NCI-H2227 (cell line): ENCODE data around the gene SETD3.

Experiments used
- DNase-seq: peaks from one replicate; lab custom pipeline; 2025; ENCODE audit not compliant: unreplicated experiment; lab: John Stamatoyannopoulos, UW

SETD3 gene

GRCh38 chr14:99425272-99425681 is 55.4 kb downstream of the SETD3 start:
- DNase-seq = peak; percentile 42

- DNase-seq = no peak
Observed at GRCh38 chr14:99424306-99424877, 56.3 kb downstream of the SETD3 start.

DNA sequence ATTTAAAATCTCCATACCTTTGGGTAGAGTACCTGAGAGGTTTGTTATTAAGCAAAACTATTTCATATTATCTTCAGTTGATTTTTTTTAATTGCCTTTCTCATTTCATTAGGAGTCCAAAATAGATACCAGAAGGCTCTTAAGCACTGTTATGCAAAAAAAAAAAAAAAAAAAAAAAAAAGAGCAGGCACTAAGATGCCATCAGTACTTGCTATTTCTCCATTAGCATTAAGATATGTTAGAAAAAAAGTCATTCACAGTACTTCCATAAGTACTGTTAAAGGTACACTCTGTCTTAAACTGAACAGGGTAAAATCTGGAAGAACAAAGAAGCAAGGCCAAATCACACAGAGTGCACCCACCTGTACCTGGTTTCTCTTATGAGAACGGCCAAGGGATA is 57.2 kb downstream of the SETD3 start:
- DNase-seq = no peak

DNA sequence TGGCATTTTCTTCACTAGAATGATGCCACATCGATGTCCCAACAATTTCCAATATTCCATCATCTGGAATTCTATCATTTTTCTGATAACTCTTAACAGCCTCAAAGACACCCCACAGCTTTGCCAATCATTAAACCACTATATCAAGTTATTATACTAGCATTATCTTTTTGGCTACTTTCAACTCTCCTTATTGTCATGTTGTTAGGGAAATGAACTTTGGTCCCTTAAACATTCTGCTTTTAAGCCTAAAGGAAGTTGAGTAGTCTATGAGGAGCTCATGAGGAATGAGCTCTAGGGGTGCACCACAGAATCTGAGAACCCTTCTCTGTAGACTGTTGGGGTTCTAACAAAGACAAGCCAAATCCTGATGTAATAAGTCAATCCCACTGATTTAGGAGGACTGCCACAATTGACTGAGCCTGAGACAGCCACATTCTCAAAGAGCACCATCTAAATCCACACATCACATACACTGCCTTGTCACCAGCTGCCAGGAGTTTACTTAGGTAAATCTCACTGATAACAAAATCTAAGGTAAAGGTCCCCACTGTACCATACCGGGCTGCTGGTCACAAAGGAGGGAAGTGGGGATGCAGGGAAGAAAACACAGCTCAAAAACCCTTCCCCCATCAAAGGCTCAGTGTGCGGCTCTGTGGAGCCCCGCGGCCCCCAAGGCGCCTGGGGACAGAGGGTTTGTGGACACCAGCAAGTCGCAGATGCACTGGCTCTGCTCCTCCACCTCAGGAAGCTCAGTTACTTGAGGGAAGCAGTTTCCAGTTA is 58.2 kb downstream of the SETD3 start:
- no peak for DNase-seq

- no peak for DNase-seq
Observed at GRCh38 chr14:99420711-99421110, 59.9 kb downstream of the SETD3 start.

- DNase-seq = no peak
Observed at GRCh38 chr14:99419905-99420304, 60.8 kb downstream of the SETD3 start.

DNA sequence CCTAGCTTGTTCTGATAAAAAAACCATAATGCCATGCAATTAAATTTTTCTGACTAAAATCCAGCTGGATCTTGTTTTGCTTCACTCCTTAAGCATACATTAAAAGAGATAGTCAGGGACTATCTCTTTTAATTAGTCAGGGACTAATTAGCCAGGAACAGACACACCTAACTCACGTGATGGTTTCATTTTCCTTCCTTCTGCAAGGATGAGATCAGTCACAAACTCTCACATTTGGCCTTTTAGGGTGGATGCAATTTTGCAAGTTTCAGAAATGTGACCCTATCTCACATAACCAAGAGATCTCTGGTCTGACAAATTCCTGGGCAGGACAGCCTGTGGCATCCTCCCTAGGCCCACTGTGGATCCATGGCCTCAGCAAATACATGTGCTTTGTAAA is 62.4 kb downstream of the SETD3 start:
- DNase-seq = no peak

GRCh38 chr14:99416909-99417308 is 63.8 kb downstream of the SETD3 start:
- no peak for DNase-seq

DNA sequence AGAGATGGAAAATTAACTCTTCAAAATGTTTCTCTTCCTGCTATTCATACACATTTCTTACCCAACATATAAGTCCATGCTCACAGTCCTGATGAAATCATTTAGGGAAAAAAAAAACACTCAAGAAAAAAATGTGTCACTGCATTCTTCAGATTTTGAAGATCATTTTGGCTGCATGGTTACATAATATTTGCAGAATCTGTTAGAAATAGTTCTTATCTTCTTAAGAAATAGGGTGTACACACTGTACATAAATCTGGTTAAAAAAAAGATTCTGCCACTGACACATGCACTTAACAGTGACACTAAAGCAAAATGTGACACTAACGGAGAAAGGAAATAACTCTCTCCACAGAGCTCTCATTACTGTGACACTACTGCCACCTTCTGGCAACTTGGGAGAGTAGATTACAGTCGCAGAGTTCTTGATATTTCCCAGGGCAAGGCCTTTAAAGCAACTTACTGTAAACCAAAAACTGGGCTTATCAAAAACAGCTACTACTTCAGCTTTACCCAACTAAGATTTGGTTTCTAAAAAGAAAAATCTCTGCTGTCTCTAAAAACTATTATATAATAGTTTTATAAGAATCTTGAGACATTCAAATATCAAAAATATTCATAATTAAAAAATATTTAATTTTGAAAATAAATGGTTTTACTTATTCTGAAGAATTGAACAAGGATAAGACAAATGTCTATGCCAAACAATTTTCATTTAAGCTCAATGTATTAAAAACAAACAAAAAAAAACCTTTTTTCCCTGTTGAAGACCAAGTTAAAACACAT is 65.0 kb downstream of the SETD3 start:
- peak; percentile 91 for DNase-seq

DNA sequence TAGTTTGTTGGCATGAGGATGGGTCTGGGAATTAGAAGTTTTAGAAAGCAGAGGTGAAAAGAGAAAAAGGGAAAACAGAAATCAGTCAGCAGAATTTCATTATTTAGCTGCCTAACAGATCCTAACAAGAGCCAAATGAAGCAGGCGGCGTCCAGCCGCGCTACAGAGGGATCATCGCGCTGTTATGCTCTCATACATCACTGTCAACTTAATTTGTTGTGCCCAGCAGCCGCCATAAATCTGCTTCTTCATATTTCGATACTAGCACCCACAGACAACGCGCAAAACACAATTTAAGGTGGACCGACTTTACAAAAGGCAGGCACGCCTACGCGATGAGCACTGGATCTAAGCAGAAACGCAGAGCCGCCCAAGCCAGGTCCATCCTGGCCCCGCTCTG is 66.7 kb downstream of the SETD3 start:
- peak; percentile 48 for DNase-seq

GRCh38 chr14:99413172-99413571 is 67.5 kb downstream of the SETD3 start:
- no peak for DNase-seq

DNA sequence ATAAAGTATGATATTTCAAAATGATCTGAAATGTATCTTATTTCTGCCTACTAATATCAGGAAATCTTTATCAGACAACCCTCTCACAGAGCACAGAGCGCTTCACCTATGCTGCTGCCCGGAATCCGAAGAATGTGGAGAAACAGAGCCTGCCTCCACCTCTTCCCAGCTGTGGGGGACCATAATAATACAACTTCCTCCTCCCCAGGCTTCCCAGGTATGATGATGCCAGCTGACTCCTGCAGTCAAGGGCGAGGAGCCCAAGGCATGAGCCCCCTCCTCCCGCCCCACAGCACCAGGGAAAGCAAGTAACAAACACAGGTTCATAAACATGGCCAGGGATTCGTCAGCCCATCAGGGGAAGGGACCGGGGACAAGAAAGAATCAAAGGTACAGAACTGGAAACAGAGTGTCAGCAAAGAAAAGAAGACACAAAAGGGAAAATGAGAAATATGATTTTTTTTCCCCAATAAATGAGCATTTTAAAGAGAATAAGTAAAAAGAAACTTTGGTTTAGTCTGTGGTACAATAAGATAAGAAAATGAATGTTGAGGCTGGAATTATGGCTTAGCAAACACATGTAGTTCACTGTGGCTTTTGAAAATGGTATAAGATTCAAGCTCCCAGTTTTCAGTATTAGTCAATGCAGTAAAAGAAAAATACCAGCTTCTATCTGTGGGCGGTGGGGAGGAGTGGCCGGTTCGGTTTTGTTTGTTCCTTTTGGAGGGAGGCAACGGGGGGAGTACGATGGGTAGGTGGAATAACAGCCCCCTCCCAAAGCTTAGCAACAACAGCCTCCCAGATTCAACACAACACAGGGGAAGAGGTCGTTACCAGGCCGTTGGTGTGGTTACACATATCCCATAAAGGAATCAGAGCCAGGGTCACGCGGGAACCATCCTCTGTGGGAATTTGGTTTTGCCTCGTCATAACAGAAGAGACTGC is 68.3 kb downstream of the SETD3 start:
- no peak for DNase-seq

DNA sequence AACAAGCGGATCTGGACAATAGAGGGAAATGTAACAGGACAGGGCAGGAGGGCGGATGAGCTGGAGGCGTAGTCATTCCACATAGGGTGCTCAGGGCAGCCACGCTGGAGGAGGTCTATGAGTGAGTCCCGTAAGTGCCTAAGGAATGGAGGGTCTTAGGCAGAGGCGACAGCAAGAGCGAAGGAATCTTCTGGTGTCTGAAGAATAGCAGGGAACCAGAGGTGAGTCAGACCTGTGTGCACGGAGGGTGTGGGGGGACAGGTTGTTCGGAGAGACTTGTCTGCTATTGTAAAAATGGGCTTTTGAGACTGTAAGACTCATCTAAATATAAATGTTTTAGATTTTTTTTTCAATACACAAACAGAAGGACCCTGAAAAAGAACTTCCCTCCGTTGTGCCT is 70.6 kb downstream of the SETD3 start:
- DNase-seq = no peak

DNA sequence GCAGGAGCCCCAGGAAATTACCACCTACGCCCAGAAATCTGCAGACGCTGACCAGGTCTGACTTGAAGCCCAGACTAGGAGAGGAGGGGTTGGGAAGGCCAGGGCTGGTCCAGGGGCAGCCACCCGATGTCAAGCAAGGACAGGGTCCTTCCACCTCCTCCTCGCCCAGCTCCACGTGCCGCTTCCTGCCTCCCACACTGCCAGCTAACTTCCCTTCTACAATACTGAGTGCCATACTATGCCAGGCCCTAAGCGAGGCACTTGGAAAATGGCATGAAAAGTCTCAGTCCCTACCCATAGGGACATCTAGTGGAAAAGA is 71.7 kb downstream of the SETD3 start:
- no peak for DNase-seq

DNA sequence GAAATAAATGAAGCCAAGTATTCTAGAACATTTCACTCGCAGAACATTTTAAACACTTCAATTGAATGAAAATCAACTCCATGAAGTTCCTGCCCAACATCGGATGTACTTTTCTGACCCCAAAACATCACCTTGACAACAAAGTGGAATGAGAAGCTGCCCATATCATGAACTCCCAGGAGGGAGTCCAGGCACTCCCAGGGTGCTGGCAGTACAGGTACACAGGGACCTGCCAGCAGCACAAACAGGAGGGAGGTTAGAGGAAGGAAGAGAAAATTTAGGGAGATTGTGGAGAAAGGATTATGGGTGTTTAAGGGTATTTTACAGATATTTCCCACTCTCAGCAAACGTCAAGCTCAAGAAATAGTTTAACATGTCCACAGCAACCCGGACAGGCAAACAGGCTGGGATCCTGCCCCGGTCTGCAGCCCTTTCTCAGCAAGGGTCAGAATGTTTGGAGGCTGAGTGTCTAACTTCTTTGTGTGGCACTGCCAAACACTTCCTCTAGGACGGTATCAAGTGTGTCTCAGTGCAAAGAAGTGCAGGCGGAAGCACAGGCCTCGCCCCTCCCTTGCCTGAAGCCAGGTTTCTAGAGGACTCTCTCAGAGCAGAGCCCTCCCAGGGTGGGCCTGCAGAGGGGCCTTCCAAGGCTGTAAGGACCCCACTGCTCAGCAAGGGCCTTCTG is 72.2 kb downstream of the SETD3 start:
- DNase-seq = no peak

DNA sequence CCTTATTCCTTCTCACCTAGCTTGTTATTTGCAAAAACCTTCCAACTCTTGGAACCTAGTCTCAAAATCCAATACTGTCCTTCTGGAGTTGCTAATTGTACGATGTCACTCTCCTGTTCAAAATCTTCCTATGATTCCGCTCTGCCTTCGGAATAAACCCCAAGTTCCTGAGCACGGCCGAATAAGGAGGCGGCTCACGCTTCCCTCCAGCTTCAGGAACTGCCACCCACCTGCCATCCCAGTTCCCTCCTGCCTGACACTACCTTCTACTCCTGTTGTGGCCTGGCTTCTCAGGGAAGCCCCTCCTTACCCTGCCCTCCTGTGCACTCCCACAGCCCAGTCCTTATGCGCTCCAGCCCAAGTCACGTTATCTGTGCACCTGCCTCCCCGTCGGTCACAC is 73.2 kb downstream of the SETD3 start:
- DNase-seq = no peak

- no peak for DNase-seq
Observed at GRCh38 chr14:99402950-99403349, 77.7 kb downstream of the SETD3 start.

- DNase-seq = no peak
Observed at GRCh38 chr14:99402285-99402648, 78.4 kb downstream of the SETD3 start.

DNA sequence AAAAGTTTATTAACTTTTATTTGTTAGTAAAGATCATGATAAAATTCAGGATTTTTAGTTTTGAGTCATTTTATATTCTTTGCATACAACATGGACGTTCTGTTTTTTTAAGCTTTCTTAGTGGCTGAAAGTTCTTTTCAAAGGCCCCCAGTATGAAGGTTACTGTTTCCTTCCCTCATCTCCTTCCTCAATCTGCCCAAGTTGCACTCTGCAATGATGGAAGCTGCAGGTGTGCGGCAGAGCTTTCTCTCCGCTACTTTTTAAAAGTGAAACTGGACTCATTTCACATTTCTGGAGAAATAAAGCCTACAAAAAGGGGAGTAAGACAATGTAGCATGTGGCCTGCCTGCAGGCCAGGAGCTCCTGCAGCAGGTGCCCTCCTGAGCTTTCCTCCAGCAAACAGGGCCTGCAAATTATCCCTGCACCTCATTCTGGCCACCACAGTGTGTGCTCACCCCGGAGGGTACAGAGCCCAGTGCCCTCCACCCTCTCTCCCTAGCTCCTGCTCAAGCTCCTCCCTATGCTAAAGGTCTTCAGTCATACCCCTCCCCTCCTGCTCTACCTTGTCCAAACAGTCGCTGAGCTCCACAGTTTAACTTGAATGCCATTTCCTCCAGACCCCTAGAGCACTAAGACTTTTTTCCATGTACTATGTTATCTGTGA is 78.9 kb downstream of the SETD3 start:
- DNase-seq = no peak

DNA sequence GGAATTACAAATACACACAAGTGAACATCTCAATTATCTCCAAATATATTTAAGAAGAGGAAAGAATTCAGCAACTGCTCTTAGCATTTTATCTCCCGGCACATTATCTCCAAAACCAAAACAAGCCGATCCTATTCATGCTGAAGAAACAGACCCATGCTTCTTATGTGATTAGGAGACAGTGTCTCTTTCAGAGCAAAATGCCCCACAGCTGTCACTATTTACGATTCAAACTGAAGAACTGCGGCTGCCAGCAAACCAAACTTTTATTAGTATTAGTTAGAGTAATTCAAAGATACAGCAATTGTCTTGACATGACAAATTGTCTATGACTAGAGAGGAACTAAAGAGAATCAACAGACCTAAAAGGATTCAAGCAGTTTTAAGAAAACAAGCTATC is 79.4 kb downstream of the SETD3 start:
- no peak for DNase-seq
